ENCODE data around the gene CHRNA1.

CHRNA1 gene

GRCh38 chr2:174749793-174750192 lies 14.5 kb downstream of the CHRNA1 start:
- TF ChIP-seq, protein P1, sequence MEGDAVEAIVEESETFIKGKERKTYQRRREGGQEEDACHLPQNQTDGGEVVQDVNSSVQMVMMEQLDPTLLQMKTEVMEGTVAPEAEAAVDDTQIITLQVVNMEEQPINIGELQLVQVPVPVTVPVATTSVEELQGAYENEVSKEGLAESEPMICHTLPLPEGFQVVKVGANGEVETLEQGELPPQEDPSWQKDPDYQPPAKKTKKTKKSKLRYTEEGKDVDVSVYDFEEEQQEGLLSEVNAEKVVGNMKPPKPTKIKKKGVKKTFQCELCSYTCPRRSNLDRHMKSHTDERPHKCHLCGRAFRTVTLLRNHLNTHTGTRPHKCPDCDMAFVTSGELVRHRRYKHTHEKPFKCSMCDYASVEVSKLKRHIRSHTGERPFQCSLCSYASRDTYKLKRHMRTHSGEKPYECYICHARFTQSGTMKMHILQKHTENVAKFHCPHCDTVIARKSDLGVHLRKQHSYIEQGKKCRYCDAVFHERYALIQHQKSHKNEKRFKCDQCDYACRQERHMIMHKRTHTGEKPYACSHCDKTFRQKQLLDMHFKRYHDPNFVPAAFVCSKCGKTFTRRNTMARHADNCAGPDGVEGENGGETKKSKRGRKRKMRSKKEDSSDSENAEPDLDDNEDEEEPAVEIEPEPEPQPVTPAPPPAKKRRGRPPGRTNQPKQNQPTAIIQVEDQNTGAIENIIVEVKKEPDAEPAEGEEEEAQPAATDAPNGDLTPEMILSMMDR (IDR thresholded peaks at IDR 0.05; ENCODE audit: low read depth, low read length), result no peak
- H3K27me3 ChIP-seq (ENCODE audit: insufficient read depth, low read depth, severe bottlenecking), result no peaks in the 10 kb centered on the region
- H3K36me3 ChIP-seq, result peaks cover 2% of the 10 kb centered on the region
- no peak overlapping the region for H3K27ac ChIP-seq
- H3K4me3 ChIP-seq (ENCODE audit: low read depth, low read length), result no peak overlapping the region
- no peak for DNase-seq
- H3K9me3 ChIP-seq (ENCODE audit: severe bottlenecking), result no peaks in the 10 kb centered on the region

GRCh38 chr2:174748948-174749347 lies 15.3 kb downstream of the CHRNA1 start:
- no peaks in the 10 kb centered on the region for H3K9me3 ChIP-seq (ENCODE audit: severe bottlenecking)
- H3K27me3 ChIP-seq (ENCODE audit: insufficient read depth, low read depth, severe bottlenecking), result no peaks in the 10 kb centered on the region
- no peak overlapping the region for H3K4me3 ChIP-seq (ENCODE audit: low read depth, low read length)
- peaks cover 2% of the 10 kb centered on the region for H3K36me3 ChIP-seq
- H3K27ac ChIP-seq, result no peak overlapping the region
- TF ChIP-seq, protein P1 (IDR thresholded peaks at IDR 0.05; ENCODE audit: low read depth, low read length), result peak; percentile 64
- DNase-seq, result peak; percentile 75

- no peak overlapping the region for H3K4me3 ChIP-seq (ENCODE audit: low read depth, low read length)
- no peaks in the 10 kb centered on the region for H3K27me3 ChIP-seq (ENCODE audit: insufficient read depth, low read depth, severe bottlenecking)
- TF ChIP-seq, protein P1 (IDR thresholded peaks at IDR 0.05; ENCODE audit: low read depth, low read length), result no peak
- no peak for DNase-seq
- H3K27ac ChIP-seq, result no peak overlapping the region
- H3K9me3 ChIP-seq (ENCODE audit: severe bottlenecking), result no peaks in the 10 kb centered on the region
- no peaks in the 10 kb centered on the region; the same call in 1 of the 2 replicates for H3K36me3 ChIP-seq
Measured at GRCh38 chr2:174745142-174745541, 19.1 kb downstream of the CHRNA1 start.

DNA sequence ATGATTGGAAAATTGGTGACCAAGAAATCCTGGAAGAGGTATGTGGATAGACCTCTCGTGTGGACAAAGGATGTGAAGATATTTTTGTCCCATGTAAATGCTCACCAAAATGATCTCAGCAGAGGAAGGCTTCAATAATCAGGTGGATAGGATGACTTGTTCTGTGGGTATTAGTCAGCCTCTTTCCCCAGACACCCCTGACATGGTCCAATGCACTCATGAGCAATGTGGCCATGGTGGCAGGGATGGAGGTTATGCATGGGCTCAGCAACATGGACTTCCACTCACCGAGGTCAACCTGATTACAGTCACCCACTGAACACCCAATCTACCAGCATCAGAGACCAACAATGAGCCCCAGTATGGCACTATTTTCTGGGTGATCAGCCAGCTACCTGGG lies 20.2 kb downstream of the CHRNA1 start:
- H3K27me3 ChIP-seq (ENCODE audit: insufficient read depth, low read depth, severe bottlenecking), result no peaks in the 10 kb centered on the region
- H3K27ac ChIP-seq, result no peak overlapping the region
- H3K4me3 ChIP-seq (ENCODE audit: low read depth, low read length), result no peak overlapping the region
- no peaks in the 10 kb centered on the region; the same call in 1 of the 2 replicates for H3K36me3 ChIP-seq
- no peak for DNase-seq
- TF ChIP-seq, protein P1 (IDR thresholded peaks at IDR 0.05; ENCODE audit: low read depth, low read length), result no peak
- H3K9me3 ChIP-seq (ENCODE audit: severe bottlenecking), result no peaks in the 10 kb centered on the region

- no peak overlapping the region for H3K27ac ChIP-seq
- no peaks in the 10 kb centered on the region for H3K36me3 ChIP-seq
- no peaks in the 10 kb centered on the region for H3K9me3 ChIP-seq (ENCODE audit: severe bottlenecking)
- TF ChIP-seq, protein P1 (IDR thresholded peaks at IDR 0.05; ENCODE audit: low read depth, low read length), result no peak
- H3K4me3 ChIP-seq (ENCODE audit: low read depth, low read length), result no peak overlapping the region
- DNase-seq, result no peak
- no peaks in the 10 kb centered on the region for H3K27me3 ChIP-seq (ENCODE audit: insufficient read depth, low read depth, severe bottlenecking)
Measured at GRCh38 chr2:174740721-174741120, 23.6 kb downstream of the CHRNA1 start.

- TF ChIP-seq, protein P1 (IDR thresholded peaks at IDR 0.05; ENCODE audit: low read depth, low read length), result no peak
- H3K27ac ChIP-seq, result no peak overlapping the region
- H3K36me3 ChIP-seq, result no peaks in the 10 kb centered on the region
- no peak for DNase-seq
- no peaks in the 10 kb centered on the region for H3K27me3 ChIP-seq (ENCODE audit: insufficient read depth, low read depth, severe bottlenecking)
- H3K9me3 ChIP-seq (ENCODE audit: severe bottlenecking), result no peaks in the 10 kb centered on the region
- H3K4me3 ChIP-seq (ENCODE audit: low read depth, low read length), result no peak overlapping the region
Measured at GRCh38 chr2:174738841-174739240, 25.4 kb downstream of the CHRNA1 start.
